Measurements from ENCODE around the gene ALAS1. TPM values are rescaled to one million over a fixed set of nuclear protein-coding genes. Genes with fewer than 3 reads are reported as not detected.

ALAS1 gene
- total RNA-seq, 1 donor from 2014 or later = 41.0 TPM

DNA sequence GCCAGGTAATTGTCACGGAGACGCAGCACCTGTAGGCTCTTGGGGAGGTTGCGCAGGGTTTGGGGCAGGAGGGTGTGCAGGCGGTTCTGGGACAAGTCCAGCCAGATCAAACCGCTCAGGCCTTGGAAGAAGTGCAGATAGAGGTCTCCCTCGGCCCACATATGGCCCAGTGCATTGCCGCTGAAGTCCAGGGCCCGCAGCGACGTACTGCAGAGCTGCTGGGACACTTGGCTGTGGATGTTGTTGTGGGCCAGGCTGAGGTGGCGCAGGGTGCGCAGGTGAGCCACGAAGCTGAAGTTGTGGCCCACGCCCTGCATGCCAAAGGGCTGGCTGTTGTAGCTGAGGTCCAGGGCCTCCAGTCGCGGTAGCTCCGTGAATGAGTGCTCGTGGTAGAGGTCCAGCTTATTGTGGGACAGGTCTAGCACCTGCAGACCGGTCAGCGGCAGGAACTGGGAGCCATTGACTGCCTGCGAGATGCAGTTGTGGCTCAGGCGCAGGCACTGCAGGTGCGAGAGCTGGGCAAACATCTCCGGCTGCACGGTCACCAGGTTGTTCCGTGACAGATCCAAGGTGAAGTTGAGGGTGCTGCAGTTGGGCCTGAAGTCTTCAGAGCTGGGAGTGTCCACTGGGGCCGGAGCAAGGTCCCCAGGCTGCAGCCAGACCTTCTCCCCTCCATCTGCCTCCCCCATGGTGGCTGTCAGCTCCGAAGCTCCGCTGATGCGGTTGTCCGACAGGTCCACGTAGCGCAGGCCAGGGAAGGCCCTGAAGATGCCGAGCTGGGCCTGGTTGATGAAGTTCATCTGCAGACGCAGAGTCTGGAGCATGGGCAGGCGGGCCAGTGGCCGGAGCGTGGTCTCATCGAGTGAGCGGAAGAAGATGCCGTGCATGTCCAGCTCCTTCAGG lies 24.6 kb downstream of the ALAS1 start:
- DNase-seq = no peak

DNA sequence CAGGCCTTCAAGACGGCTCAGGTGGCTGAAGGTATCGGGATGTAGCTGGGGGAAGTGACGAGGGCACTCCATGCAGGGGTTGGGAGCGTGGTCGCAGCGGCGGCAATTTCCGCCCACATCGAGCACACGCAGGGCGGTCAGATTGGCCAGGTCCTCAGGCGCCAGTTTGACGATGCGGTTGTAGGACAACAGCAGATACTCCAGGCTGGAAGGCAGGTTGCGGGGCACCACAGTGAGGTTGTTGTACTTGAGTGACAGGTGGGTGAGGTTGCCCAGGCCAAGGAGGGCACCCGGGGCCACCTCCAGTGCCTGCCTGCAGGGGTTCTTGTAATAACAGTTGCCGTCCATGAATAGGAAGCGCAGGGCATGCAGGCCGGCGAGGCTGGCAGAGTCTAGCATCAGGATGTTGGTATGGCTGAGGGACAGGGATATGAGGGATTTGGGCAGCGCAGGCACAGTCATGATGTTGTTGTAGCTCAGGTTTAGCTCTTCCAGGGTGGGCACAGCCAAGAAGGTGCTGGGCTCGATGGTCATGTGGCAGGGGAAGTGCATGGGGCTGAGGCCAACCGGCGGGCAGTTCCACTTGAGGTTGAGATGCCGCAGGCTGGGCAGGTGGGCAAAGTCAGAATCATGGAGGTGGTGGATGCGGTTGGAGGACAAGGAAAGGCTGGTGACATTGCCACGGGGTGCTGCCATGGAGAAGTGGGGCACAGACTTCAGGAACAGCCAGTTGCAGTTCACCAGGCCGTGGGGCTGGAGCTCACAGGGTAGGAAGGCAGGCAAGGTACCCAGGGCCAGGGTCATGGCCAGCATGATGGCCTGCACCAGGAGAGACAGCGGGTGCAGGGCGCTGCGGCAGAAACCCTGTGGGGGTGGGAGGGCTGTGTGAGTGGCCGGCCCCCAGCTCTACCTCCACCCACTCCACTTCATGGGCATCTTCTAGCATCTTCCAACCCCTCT lies 25.8 kb downstream of the ALAS1 start:
- no peak for DNase-seq

DNA sequence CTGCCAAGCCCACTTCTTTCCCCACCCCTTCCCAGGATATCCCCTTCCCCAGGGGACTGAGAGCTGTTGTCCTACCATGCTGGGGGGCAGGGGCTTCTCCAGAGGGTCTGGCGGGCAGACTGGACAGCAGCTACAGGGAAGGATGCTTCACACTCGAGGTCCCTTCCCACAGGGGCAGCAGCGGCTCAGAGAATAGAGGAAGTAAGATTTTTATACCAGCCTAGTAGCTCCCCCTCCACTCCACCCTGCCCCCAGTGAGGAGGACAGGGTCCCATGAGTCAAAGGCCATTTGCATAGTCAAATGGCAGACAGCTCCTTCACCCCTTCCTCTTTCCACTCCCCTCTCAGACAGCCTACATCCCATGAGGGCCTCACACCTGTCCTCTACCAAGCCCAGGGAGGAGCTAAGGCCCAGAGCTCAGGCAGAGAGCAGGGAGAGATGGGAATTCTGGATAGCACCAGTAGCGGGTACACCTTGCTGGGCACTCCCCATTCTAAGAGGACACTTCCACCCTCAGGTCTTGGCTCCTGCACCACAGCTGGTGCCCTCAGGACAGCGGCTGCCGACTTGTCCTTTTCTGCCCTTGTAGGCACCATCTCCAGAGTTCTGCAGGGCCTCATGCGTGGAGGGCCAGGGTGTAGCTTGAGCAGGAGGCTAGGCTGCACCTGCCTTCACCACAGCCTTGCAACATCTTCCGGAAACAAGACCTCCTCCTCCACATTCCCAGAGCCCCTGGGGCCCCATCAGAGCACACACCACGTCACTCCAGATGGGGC lies 27.7 kb downstream of the ALAS1 start, which contains the start of gene TLR9:
TLR9 (minus strand) TSS at position 194 of the 777 bp plus-strand sequence; CDS start at position 78, 116 bp downstream.
- no peak for DNase-seq

DNA sequence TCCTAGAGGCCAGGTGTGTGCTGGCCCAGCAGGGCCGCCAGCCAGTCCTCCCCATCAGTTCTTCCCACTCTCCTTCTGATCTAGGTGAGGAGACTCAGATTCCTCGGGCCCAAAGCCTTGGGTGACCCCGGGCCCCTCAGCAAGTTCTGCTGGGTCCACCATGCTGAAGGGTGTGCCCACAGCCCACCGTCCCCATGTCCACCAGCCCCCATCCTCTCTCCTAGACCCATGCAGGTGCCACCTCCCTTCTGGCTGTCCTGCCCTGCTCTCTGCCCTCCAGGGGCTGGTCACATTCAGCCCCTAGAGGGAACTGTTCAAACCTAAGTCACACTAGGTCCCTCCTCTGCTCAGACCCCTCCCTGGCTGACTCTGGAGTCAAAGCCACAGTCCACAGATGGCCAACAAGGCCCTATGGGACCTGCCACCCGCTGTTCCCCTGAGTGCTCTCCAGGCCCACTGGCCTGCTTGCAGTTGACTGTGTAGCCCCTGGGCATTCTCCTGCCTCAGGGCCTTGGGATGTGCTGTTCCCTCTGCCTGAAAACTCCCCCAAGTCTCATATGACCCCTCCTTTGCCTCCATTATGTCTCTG lies 28.4 kb downstream of the ALAS1 start:
- DNase-seq = no peak

DNA sequence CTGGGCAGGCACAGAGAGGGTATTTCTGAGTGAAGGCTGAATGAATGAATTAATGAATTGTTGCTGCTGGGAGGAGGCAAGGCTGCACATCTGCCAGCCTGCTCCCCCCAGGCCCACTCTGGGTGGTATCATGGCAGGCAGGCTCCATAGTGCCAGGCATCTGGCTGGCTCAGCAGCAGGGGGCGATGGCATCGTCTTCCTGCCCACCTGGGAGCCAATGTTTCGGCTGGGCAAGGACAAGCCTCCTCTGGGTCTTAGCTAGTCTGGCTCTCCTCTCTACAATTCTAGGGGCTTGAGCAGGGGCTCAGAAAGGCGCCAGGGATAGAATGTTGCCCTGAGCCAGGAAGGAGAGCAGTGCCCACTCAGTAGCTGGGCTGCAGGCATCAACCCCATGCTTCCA lies 29.2 kb downstream of the ALAS1 start:
- DNase-seq = no peak

DNA sequence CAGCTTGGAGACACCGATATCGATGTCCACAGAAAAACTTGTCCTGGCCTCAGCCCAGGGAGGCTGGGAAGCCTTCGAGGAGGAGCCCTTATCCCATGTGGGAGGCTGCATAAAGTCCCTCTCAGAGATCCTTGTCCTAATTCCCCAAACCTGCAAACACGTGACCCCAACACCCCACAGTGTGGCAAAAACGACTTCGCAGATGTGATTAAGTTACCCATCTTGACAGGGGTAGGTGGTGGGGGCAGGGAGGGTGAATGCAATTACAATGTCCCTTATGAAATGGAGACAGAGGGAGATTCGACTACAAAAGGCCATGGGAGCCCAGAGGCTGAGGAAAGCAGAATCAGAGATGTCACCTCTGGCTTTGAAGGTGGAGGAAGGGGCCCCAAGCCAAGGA lies 29.8 kb downstream of the ALAS1 start:
- no peak for DNase-seq

DNA sequence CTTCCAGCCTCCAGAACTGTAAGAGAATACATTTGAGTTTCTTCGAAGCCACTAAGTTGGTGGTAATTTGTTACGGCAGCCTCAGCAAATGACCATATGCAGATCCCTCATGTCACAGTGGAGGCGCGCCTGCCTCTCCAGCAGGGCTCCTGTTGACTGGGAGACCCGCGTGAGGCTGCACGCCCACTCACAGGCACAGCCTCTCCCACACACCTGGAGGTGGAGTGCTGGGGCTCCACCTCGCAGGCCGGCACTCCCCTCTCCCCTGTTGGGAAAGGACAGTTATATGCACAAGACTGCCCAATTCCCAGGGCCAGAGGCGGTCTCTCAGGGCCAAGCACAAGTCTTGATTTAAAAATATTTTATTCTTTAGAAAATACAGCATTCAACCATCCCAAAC lies 30.3 kb downstream of the ALAS1 start:
- no peak for DNase-seq

DNA sequence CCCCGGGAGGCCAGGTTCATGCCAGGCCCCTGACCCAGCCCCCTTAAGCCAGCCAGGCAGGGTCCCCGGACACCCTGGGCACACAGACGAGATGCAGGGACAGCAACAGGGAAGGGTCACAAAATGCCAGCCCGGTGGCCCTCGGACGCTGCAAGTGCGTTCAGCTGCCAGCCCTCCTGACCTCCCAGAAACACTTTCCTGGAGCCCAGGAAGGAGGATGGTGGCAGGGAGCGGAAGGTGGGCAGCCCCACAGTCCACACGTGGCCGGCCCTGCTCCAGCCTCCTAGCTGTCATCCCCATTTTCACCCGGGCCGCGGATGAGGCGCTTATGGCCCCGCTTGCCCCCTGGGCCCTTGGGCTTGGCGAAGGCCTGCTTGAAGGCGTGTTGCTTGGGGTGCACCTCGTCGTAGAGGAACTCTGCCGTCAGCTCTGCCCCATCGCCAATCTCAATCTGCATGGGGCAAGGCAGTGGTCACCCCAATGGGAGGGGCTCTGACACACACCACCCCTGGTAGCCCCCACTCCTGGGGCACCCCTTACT lies 30.9 kb downstream of the ALAS1 start:
- no peak for DNase-seq

DNA sequence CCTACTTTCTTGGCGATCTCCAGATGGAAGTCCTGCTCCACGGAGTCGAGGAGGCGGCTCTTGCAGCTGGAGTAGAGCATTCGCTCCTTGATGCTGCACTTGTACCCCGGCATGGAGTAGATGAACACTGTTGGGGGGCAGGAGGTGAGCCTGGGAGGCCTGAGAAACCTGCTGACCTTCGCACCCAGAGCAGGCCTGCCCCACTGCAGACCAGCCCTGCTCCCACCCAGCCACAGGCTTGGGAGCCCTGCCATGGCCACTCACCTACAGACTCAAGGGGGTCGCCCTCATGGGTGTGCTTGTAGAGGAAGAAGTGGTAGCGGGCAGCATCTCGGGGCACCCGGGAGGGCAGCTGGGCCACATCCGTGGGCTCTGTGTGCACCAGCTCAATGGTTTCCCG lies 31.7 kb downstream of the ALAS1 start:
- DNase-seq = no peak

DNA sequence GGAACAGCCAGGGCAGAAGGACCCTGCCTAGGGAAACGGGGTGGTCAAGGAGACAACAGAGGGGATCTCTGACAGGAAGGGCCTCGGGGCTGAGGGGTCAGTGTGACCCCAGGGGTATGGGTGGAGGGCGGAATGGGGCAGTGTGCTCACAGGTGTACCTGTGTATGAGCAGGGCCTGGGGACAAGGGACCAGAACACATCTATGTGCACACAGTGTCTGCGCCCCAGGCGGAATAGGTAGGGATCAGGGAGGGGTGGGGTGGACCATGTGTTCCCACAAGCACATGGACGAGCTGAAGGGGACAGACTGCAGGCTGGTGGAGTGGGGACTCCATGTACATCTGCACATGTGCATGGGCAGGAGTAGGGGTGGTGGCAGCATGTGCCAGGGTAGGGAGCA lies 32.5 kb downstream of the ALAS1 start:
- DNase-seq = no peak

DNA sequence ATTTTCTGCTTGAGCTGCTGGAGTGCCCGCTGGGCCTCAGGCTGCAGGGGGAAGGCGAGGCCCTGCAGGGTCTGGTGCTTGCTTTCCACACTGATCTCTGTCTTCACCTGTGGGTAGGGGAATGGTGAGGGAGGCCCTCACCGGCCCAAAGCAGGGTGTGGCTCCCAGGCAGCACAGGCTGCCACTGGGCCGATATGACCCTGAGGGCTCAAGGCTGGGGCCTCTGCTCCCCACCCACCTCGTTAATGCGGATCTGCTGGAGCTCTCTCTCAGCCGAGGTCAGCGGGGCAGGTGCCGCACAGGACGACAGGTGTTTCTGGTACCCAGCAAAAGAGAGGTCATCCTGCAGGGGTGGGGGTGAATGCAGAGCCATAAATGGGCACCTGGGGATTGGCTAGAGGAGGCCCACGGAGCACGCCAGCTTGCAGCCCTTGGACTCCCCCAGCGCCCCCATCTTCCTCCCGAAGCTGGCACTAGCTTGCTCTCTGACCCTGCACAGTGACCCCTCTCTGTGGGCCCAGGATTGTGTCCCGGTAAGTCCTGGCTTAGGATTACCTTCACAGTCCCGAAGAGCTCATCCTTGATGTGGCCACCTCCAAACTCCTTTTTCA lies 33.0 kb downstream of the ALAS1 start:
- DNase-seq = no peak

DNA sequence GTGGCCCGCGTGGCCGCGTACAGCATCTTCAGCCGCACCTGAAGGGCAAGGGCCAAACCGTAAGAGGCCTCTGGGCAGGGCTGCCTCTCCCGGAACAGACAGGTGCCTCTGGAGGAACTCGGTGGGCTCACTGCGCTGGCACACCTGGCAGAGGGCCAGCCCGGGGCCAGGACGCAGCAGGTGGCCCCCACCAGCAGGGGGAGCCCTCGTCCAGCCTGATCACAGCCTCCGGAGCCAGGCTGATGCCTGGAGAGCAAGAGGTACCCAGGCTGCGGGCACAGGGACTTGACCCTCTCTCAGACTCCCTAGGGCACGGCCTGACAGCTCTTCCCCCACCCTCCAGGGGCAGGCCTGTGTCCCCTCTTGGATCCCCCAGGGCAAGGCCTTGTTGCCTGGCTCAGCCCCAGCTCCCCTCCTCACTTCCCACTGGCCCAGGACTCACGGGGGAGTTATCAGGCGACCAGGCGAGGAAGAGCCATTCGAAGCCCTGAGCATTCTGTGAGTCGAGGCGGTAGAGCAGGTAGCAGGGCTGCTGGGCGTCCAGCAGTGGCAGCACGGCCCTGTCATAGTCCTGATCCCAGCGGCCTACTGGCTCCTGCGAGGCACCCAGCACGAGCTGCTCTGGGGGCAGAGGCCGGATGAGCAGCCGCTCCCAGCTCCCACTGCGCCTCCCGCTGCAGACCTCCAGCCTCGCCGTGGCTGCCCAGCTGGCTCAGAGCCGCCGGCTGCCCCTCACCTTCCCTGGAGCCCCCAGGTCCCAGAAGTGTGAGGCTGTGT lies 33.7 kb downstream of the ALAS1 start:
- DNase-seq = peak; percentile 83

DNA sequence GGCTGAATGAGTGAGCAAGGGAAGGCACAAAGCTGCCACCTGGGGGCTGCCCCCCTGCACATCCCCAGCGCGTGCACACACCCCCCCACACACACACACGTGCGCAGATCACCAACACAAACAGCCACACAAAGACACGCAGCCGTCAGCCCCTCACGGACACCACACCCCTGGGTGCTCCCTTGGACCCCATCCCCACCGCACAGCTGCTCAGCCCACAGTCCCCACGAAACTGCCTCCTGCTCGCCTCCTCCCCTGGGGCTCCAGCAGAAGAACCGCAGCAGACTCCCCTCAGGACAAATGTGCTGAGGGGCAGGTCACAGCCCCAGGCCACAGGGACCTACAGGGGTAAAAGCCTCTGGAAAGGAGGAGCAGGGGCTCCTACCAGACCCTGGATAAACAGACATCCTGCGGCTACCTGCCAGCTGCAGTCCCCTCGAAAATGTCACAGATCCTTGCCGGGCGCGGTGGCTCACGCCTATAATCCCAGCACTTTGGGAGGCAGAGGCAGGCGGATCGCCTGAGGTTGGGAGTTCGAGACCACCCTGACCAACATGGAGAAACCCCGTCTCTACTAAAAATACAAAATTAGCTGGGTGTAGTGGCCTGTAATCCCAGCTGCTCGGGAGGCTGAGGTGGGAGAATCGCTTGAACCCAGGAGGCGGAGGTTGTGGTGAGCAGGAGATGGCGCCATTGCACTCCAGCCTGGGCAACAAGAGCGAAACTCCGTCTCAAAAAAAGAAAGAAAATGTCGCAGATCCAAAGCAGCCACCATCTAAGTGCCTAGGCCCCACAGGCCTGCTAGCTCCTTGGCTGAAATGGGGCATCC lies 34.5 kb downstream of the ALAS1 start:
- peak; percentile 41 for DNase-seq

DNA sequence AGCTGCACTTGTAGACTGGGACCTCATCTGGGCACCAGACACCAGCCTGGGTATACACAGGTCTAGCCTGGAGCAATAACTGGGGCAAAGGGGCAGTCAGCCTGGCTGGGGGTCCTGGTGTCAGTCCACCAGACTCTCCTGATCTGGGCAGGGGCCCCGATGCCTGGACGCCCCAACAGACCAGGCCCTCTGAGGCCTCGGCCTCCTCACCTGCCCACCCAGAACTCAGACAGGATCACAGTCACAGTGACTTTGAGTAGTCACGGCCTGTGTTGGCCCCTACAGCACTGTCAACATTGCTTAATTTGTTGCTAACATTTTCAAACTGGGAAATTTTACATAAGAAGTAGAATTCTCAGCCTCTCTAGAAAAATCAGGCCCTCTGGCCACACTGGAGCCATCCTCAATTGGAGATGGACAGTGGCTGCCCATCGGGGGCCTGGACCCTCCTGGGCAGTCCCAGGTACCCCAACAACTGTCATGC lies 35.2 kb downstream of the ALAS1 start:
- no peak for DNase-seq

DNA sequence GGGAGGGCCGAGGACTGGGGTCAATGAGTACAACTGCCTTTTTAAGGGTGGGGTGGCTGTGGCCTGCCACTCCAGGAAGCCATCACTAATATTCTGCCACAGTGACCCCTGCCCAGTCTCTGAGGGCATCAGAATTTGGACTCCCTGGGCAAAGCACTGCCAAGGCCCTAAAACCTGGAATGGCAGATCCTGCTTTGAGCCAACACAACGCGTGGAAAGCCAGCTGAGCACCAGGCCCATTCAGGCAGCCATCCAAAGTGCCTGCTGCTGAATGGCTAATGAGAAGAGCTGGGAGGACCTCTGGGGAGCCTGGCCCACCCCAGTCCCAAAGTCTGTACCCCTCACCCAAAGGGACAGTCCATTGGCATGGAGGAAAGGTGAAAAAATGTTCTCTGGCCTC lies 36.0 kb downstream of the ALAS1 start:
- DNase-seq = no peak

DNA sequence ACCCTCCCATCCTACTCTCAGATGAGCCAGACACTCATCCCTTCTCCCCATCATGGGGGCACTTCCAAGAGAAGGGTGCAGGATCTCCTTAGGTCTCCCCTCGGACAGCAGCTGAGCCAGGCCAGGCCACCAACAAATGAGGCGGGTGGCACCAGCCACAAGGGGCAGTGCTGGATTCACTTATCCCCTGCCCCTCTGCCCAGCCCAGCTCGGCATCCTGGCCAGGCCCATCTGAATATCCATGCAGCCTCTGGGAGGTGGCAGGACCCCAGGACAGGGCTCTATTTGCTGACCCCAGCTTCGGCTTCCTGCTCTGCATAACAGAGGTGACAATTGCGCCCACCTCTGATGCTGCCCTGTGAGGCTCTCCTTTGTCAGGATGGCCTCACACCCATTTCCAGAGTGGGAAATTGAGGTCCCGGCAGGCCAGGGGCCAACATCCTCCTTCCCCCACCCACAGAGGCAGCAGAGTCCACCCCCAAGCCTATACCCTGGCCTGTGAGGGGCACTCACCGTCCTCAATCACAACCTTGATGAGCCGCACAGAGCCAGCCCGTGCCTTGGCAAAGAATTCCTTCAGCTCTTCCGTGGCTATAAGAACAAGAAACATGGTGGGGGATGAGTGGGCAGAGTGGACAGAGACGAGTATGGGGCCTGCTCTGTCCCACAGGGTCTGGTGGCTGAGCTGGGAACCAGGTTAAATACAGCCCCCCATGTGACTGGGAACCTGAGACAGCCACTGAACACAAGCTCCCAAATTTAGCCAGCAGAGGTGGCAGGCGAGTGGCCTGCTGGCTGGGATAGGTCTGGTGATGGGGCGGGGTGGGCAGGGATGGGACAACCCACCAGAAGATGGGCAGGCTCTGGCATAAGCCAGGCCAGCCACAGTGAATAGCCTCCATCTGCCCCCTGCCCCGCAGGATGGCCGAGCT lies 36.8 kb downstream of the ALAS1 start:
- no peak for DNase-seq

DNA sequence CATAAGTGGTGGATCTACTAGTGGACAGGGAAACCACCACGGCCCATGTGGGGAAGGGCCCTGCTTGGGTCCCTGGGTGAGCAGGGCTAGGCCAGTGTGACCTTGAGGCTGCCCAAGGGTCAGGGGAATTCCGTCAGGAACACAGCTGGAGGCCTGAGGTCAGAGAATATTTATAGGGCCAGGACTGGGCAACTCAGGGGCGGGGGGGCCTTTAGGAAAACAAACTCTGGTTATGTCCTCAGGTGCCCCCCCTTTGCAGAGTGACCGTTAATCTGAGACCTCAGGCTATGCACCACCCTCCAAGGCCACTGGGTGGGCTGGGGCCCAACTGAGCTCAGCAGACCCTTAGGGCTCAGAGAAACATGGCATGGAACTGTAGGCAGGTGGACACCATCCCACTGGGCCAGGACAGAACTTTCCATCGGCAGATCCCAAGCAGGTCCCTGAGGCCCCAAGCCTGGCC lies 38.5 kb downstream of the ALAS1 start:
- DNase-seq = no peak

DNA sequence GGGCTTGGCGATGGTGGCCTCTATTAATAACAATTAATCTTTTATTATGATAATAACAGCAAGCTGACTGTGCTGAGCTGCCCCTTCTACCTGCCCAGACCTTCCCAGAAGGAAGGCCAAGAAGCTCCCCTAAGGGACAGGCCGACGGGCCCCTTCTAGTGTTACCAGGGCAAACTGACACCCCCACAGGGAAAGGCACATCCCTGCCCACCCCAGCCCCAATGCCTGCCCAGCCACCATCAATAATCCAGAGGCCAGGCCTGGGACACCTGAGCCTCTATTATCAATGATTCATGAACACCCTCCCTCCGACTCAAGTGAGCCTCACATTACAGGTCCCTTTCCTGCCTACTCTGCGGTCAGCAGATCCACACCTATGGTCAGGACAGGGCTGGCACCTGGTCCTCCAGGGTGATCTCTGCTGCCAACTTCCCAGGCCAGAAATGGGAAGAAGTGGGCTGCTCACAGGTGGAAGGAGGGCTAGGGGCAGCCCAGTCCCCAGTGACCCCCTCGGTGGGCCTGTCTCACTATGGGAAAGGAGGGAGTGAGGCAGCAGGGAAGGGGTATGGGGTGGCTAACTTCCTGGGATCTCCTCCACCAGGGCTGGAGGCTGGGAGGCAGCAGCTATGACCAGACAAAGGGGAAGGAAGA lies 39.2 kb downstream of the ALAS1 start:
- no peak for DNase-seq

Measured in dermis blood vessel endothelial cell (primary cell).